Stimulated activated naive CD8-positive, alpha-beta T cell treated with anti-CD3 and anti-CD28 coated beads, Interleukin-15, Interleukin-2, amounts not matched to agents 100 ng/mL and 50 ng/mL, for 24 hours (primary cell): Measurements from ENCODE around the gene HAPLN3.

ENCODE experiments used
- H3K27ac Mint-ChIP-seq: one replicate; pipeline ENCODE4 v1.8.0; 2021; ENCODE audit warnings: mild to moderate bottlenecking, mixed read lengths
- H3K27me3 Mint-ChIP-seq: one replicate; pipeline ENCODE4 v1.8.0; 2021; ENCODE audit warnings: mixed read lengths
- H3K36me3 Mint-ChIP-seq: one replicate; pipeline ENCODE4 v1.8.0; 2021; ENCODE audit warnings: low read depth, mixed read lengths
- H3K4me1 Mint-ChIP-seq: one replicate; pipeline ENCODE4 v1.8.0; 2021; ENCODE audit warnings: low read depth, mixed read lengths
- H3K4me3 Mint-ChIP-seq: one replicate; pipeline ENCODE4 v1.8.0; 2021; ENCODE audit warnings: mild to moderate bottlenecking, mixed read lengths
- H3K9me3 Mint-ChIP-seq: one replicate; pipeline ENCODE4 v1.8.0; 2021; ENCODE audit warnings: mixed read lengths

The HAPLN3 gene

GRCh38 chr15:88865498-88866099 is 29.7 kb downstream of the HAPLN3 start:
- H3K27ac Mint-ChIP-seq = no peak overlapping the region
- H3K4me3 Mint-ChIP-seq = no peak overlapping the region
- no peaks in the 10 kb centered on the region for H3K36me3 Mint-ChIP-seq
- H3K9me3 Mint-ChIP-seq = no peaks in the 10 kb centered on the region
- no peaks in the 10 kb centered on the region for H3K27me3 Mint-ChIP-seq
- no peaks in the 10 kb centered on the region for H3K4me1 Mint-ChIP-seq

DNA sequence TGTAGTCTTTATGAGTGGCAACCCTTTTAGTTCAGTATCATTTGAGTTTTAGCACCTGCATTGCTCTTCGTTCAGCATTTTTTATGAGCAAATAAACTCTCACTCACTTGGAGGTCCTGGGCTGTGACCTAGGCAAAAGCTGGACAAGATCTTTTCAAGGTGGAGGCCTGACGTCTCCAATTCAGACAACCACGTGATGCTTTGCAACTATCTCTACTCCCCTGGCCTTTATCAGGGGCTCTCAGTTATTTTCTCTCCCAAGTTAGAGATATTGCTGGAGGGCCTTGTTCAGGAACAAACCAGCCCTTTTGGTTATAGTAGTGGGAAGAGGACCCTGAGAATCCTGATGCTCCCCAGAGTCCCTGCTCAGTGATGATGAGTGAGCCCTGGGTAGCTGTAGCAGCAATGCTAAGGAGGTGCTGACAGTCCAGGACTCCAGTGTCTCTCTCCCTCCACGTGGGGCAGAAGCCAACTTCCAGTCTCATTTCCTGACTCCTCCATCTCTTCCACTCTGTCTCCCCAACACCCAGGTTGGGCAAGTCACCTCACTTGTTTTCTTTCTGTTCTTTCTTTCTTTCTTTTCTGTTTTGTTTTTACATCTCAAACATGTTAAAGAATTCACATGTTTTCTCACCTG is 30.4 kb downstream of the HAPLN3 start:
- no peaks in the 10 kb centered on the region for H3K9me3 Mint-ChIP-seq

DNA sequence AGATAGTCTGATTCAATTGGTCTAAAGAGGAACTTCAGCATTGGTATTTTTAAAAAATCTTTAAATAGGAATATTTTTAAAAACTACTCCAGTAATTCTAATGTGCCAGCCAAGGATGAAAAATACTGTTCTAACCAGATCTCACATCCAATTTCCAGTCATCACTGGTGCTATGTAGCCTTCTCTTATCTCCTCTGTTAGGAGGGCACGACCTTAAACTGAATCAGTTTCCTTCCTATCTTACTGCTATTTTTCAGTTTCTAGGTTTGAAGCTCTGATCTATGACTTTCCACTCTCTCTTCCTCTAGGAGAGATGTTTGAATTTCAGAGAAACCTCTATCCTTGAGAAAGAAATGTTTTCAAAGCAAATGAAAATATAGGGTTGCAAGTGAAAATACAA is 31.9 kb downstream of the HAPLN3 start:
- H3K27ac Mint-ChIP-seq = no peak overlapping the region
- H3K27me3 Mint-ChIP-seq = peaks cover 4% of the 10 kb centered on the region
- H3K4me1 Mint-ChIP-seq = no peaks in the 10 kb centered on the region

More for the DNA sequence above, 30.4 kb downstream of the HAPLN3 start:
- Mint-ChIP-seq H3K36me3 (no peaks in the 10 kb centered on the region), H3K4me3 (no peak overlapping the region), H3K27ac (no peak overlapping the region), H3K27me3 (no peaks in the 10 kb centered on the region), H3K4me1 (no peaks in the 10 kb centered on the region)

DNA sequence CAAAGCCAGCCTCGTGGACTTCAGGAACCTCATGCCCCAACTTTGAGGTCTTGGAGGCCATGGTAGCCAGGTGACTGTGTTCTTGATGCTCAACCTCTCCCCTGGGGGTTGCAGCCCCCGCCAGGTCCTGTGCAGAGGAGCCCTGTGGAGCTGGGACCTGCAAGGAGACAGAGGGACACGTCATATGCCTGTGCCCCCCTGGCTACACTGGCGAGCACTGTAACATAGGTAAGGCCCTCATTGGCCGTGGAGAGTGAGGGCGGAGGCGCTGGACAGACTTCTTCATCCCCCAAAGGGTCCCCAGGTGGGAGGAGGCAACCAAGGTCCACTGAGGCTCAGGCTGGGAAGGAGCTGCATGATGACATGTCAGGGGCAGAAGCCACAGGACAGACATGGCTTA is 35.1 kb downstream of the HAPLN3 start:
- no peaks in the 10 kb centered on the region for H3K36me3 Mint-ChIP-seq
- no peaks in the 10 kb centered on the region for H3K4me1 Mint-ChIP-seq
- no peak overlapping the region for H3K4me3 Mint-ChIP-seq
- no peaks in the 10 kb centered on the region for H3K9me3 Mint-ChIP-seq
- H3K27ac Mint-ChIP-seq = no peak overlapping the region
- peaks cover 4% of the 10 kb centered on the region for H3K27me3 Mint-ChIP-seq

More for the DNA sequence above, 31.9 kb downstream of the HAPLN3 start:
- Mint-ChIP-seq H3K9me3 (no peaks in the 10 kb centered on the region), H3K36me3 (no peaks in the 10 kb centered on the region), H3K4me3 (no peak overlapping the region)

GRCh38 chr15:88859550-88859949 is 35.8 kb downstream of the HAPLN3 start:
- Mint-ChIP-seq H3K9me3 (peaks cover 6% of the 10 kb centered on the region), H3K36me3 (no peaks in the 10 kb centered on the region), H3K27me3 (peaks cover 4% of the 10 kb centered on the region), H3K4me3 (no peak overlapping the region), H3K4me1 (no peaks in the 10 kb centered on the region), H3K27ac (no peak overlapping the region)

GRCh38 chr15:88858934-88859333 is 36.4 kb downstream of the HAPLN3 start:
- H3K36me3 Mint-ChIP-seq = no peaks in the 10 kb centered on the region
- H3K27me3 Mint-ChIP-seq = peaks cover 4% of the 10 kb centered on the region
- H3K27ac Mint-ChIP-seq = no peak overlapping the region
- H3K9me3 Mint-ChIP-seq = peaks cover 9% of the 10 kb centered on the region
- no peaks in the 10 kb centered on the region for H3K4me1 Mint-ChIP-seq
- no peak overlapping the region for H3K4me3 Mint-ChIP-seq

GRCh38 chr15:88852476-88852875 is 42.9 kb downstream of the HAPLN3 start:
- H3K27me3 Mint-ChIP-seq = peaks cover 3% of the 10 kb centered on the region
- no peak overlapping the region for H3K27ac Mint-ChIP-seq
- no peaks in the 10 kb centered on the region for H3K4me1 Mint-ChIP-seq
- peaks cover 13% of the 10 kb centered on the region for H3K9me3 Mint-ChIP-seq
- no peak overlapping the region for H3K4me3 Mint-ChIP-seq
- H3K36me3 Mint-ChIP-seq = no peaks in the 10 kb centered on the region

DNA sequence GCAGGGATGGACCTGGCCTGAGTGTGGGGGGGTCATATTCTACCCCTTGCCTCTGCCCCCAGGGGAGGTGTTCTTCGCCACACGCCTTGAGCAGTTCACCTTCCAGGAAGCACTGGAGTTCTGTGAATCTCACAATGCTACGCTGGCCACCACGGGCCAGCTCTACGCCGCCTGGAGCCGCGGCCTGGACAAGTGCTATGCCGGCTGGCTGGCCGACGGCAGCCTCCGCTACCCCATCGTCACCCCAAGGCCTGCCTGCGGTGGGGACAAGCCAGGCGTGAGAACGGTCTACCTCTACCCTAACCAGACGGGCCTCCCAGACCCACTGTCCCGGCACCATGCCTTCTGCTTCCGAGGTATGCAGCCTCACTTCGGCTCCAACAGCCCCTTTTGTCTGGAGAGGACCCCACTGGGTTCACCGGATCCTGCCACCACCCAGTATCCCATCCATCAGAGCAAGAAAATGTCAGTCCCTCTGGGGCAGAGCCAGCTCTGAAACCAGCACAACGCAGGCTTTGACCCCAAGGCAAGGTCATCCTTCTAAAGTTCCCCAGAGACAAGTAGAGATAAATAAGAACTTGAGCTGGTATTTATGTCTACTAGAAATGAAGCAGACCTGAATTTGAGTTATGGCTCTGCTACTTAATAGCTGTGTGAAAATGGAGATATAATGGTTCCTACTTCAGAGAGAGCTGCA is 45.8 kb downstream of the HAPLN3 start:
- Mint-ChIP-seq H3K27me3 (peaks cover 3% of the 10 kb centered on the region), H3K4me1 (peaks cover 9% of the 10 kb centered on the region), H3K27ac (no peak overlapping the region)

GRCh38 chr15:88848203-88848602 is 47.1 kb downstream of the HAPLN3 start:
- peaks cover 4% of the 10 kb centered on the region for H3K9me3 Mint-ChIP-seq
- H3K4me3 Mint-ChIP-seq = no peak overlapping the region
- H3K27ac Mint-ChIP-seq = no peak overlapping the region
- peaks cover 3% of the 10 kb centered on the region for H3K27me3 Mint-ChIP-seq
- H3K4me1 Mint-ChIP-seq = peaks cover 11% of the 10 kb centered on the region
- no peaks in the 10 kb centered on the region for H3K36me3 Mint-ChIP-seq

More for the DNA sequence above, 45.8 kb downstream of the HAPLN3 start:
- H3K4me3 Mint-ChIP-seq = no peak overlapping the region
- no peaks in the 10 kb centered on the region for H3K36me3 Mint-ChIP-seq
- H3K9me3 Mint-ChIP-seq = peaks cover 6% of the 10 kb centered on the region

DNA sequence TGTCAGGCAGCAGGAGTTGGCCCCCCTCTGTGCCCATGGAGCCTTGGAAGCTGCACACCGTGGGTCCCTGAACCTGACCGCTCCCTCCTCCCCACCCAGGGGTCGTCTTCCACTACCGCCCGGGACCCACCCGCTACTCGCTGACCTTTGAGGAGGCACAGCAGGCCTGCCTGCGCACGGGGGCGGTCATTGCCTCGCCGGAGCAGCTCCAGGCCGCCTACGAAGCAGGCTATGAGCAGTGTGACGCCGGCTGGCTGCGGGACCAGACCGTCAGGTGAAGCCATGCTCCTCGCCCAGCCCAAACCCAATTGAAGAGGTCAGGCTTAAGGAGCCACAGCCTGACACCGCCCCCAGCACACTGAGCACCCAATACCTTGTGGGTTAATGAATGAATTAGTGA is 48.2 kb downstream of the HAPLN3 start:
- H3K27me3 Mint-ChIP-seq = peaks cover 3% of the 10 kb centered on the region
- no peaks in the 10 kb centered on the region for H3K36me3 Mint-ChIP-seq
- H3K9me3 Mint-ChIP-seq = no peaks in the 10 kb centered on the region
- no peak overlapping the region for H3K27ac Mint-ChIP-seq
- peaks cover 11% of the 10 kb centered on the region for H3K4me1 Mint-ChIP-seq
- H3K4me3 Mint-ChIP-seq = no peak overlapping the region

DNA sequence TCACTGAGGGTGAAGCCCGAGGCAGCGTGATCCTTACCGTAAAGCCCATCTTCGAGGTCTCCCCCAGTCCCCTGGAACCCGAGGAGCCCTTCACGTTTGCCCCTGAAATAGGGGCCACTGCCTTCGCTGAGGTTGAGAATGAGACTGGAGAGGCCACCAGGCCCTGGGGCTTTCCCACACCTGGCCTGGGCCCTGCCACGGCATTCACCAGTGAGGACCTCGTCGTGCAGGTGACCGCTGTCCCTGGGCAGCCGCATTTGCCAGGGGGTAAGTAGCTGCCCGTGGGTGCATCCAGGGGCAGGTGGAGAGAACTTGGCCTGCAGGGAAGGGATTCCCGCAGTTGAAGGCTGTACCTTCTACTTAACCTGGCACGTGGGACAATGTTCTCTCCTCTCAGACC is 49.7 kb downstream of the HAPLN3 start:
- Mint-ChIP-seq H3K4me3 (no peak overlapping the region), H3K4me1 (peaks cover 11% of the 10 kb centered on the region), H3K9me3 (no peaks in the 10 kb centered on the region), H3K27ac (no peak overlapping the region), H3K27me3 (peaks cover 3% of the 10 kb centered on the region), H3K36me3 (no peaks in the 10 kb centered on the region)

DNA sequence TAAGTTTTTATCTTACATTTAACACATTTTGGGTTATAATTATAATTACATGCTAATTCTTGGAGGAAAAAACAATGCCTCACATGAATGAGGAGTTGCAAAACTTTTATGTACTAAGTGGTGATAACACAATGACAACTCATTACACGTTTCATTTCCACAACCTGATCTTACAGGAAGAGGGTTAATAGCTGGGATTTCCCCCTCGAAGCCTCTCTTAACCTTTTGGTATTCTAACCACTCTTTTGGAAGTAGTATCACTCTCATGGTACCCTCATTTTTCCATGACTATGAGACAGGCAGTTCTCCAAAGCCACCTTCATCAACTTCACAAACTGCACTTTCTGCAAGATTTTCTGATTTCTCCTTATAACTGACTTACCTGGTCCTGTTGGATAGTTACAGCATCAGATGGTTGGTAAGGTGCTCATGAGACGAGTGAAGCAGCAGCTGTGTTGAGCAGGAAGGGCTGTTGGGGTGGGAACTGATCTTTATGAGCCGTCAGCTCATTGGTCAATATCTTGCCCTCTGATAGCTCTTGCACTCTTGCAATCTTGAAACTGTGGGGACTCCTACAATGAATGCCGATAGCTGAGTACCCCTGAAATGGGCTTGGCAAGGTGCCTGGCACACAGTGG is 50.5 kb downstream of the HAPLN3 start:
- H3K27ac Mint-ChIP-seq = peak overlapping the region; percentile 72
- H3K4me1 Mint-ChIP-seq = peaks cover 11% of the 10 kb centered on the region
- no peaks in the 10 kb centered on the region for H3K9me3 Mint-ChIP-seq
- no peaks in the 10 kb centered on the region for H3K36me3 Mint-ChIP-seq
- no peak overlapping the region for H3K4me3 Mint-ChIP-seq
- H3K27me3 Mint-ChIP-seq = peaks cover 3% of the 10 kb centered on the region

DNA sequence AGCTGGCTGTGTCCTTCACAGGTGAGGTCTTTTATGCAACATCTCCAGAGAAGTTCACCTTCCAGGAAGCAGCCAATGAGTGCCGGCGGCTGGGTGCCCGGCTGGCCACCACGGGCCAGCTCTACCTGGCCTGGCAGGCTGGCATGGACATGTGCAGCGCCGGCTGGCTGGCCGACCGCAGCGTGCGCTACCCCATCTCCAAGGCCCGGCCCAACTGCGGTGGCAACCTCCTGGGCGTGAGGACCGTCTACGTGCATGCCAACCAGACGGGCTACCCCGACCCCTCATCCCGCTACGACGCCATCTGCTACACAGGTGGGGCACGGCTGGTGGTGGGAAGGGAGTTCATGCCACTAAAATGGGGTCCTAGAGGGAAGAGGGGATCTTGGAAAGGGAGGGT is 52.0 kb downstream of the HAPLN3 start:
- peaks cover 11% of the 10 kb centered on the region for H3K4me1 Mint-ChIP-seq
- H3K36me3 Mint-ChIP-seq = no peaks in the 10 kb centered on the region
- H3K27me3 Mint-ChIP-seq = no peaks in the 10 kb centered on the region
- H3K9me3 Mint-ChIP-seq = no peaks in the 10 kb centered on the region
- no peak overlapping the region for H3K27ac Mint-ChIP-seq
- H3K4me3 Mint-ChIP-seq = no peak overlapping the region

- H3K9me3 Mint-ChIP-seq = no peaks in the 10 kb centered on the region
- H3K4me1 Mint-ChIP-seq = peaks cover 11% of the 10 kb centered on the region
- no peak overlapping the region for H3K4me3 Mint-ChIP-seq
- H3K27ac Mint-ChIP-seq = no peak overlapping the region
- no peaks in the 10 kb centered on the region for H3K36me3 Mint-ChIP-seq
- H3K27me3 Mint-ChIP-seq = no peaks in the 10 kb centered on the region
Measured at GRCh38 chr15:88842156-88842555, 53.2 kb downstream of the HAPLN3 start.

DNA sequence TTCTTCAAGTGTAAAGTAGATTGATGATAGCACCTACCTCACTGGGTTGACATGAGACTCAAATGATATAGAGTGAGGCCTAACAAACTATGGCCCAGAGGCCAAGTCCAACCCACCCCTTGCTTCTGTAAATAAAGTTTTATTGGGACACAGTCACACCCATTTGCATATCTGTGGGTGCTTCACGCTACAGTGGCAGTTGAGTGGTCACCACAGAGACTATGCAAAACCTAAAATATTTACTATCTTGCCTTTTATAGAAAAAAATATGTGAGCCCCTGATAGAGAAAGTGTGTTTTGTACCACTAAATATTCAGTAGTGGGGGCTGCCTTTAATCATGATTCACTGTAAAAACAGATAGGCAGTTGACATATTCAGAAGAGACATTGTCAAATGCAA is 54.1 kb downstream of the HAPLN3 start:
- no peaks in the 10 kb centered on the region for H3K27me3 Mint-ChIP-seq
- H3K36me3 Mint-ChIP-seq = no peaks in the 10 kb centered on the region
- peaks cover 11% of the 10 kb centered on the region for H3K4me1 Mint-ChIP-seq
- no peaks in the 10 kb centered on the region for H3K9me3 Mint-ChIP-seq
- H3K4me3 Mint-ChIP-seq = no peak overlapping the region
- H3K27ac Mint-ChIP-seq = no peak overlapping the region
